ENCODE results near the gene SPAG6. TPM values are rescaled to one million over a fixed set of nuclear protein-coding genes. Genes with fewer than 3 reads are reported as not detected.
"Not testable (repeated sequence)": the region's sequence is repeated elsewhere in the genome, so short reads cannot be mapped to it uniquely, and the experiment has no call there.

SPAG6 gene
- polyA plus RNA-seq, 3 donors, result 0.11 to 0.13 TPM; not detected in 1

- H3K36me3 Mint-ChIP-seq, result no peaks in the 10 kb centered on the region
- H3K4me3 Mint-ChIP-seq, result no peak overlapping the region
- no peaks in the 10 kb centered on the region for H3K4me1 Mint-ChIP-seq
- H3K4me2 ChIP-seq (replicated peaks; ENCODE audit: extremely low read depth, low read length, poor library complexity, severe bottlenecking), result no peak overlapping the region
- no peak overlapping the region for H3K27ac ChIP-seq (ENCODE audit: low read depth in 1 of 2, low read length in 2 of 2)
- 86% methylated on average over 4 of the region's 5 CpGs for WGBS (ENCODE audit: insufficient coverage)
- H3K9me3 Mint-ChIP-seq, result no peaks in the 10 kb centered on the region
- no peaks in the 10 kb centered on the region for H3K79me2 ChIP-seq (ENCODE audit: insufficient read depth, low read length)
- no peak overlapping the region for H3K4me3 ChIP-seq (replicated peaks in 1 of 3; ENCODE audit: low read depth in 2 of 3, low read length in 3 of 3)
- intact Hi-C loops (cut with micrococcal nuclease), result no loop called here
- no peaks in the 10 kb centered on the region for H4K20me1 ChIP-seq (ENCODE audit: insufficient read depth, low read length)
- no peaks in the 10 kb centered on the region for H3K27me3 ChIP-seq (ENCODE audit: control insufficient read depth in 2 of 2, insufficient read depth in 2 of 2, low read length in 2 of 2)
- no peak overlapping the region for H2AFZ ChIP-seq (ENCODE audit: insufficient read depth, low read depth, low read length, poor library complexity, severe bottlenecking)
- no peak overlapping the region for H3K9ac ChIP-seq (ENCODE audit: insufficient read depth, low read length, poor library complexity, severe bottlenecking)
- no peaks in the 10 kb centered on the region for H3K4me1 ChIP-seq (ENCODE audit: control insufficient read depth in 1 of 2, insufficient read depth in 2 of 2, low read length in 2 of 2)
- no peak overlapping the region for H3K27ac Mint-ChIP-seq
- H3K36me3 ChIP-seq (replicated peaks in 1 of 2; ENCODE audit: control insufficient read depth in 1 of 2, insufficient read depth in 2 of 2, low read length in 2 of 2), result no peaks in the 10 kb centered on the region
- no peak for DNase-seq
- TF ChIP-seq CTCF (IDR thresholded peaks at IDR 0.05), result no peak
- H3K27me3 Mint-ChIP-seq (ENCODE audit: low read depth in 3 of 3), result peaks cover 0 to 3% (median 1%) of the 10 kb centered on the region in 3 donors
- H3K9me3 ChIP-seq (replicated peaks in 1 of 2; ENCODE audit: control insufficient read depth in 1 of 2, insufficient read depth in 1 of 2, low read length in 2 of 2), result no peaks in the 10 kb centered on the region
These were observed 46.3 kb downstream of the SPAG6 start for GRCh38 chr10:22391600-22391999.

- H3K4me1 Mint-ChIP-seq; H3K27me3 Mint-ChIP-seq (ENCODE audit: low read depth in 3 of 3); H3K4me3 ChIP-seq (replicated peaks in 1 of 3; ENCODE audit: low read depth in 2 of 3, low read length in 3 of 3); H4K20me1 ChIP-seq (ENCODE audit: insufficient read depth, low read length); H3K9ac ChIP-seq (ENCODE audit: insufficient read depth, low read length, poor library complexity, severe bottlenecking); H3K9me3 Mint-ChIP-seq; H3K9me3 ChIP-seq (replicated peaks in 1 of 2; ENCODE audit: control insufficient read depth in 1 of 2, insufficient read depth in 1 of 2, low read length in 2 of 2); H3K79me2 ChIP-seq (ENCODE audit: insufficient read depth, low read length); H2AFZ ChIP-seq (ENCODE audit: insufficient read depth, low read depth, low read length, poor library complexity, severe bottlenecking); H3K4me1 ChIP-seq (ENCODE audit: control insufficient read depth in 1 of 2, insufficient read depth in 2 of 2, low read length in 2 of 2); DNase-seq; H3K36me3 ChIP-seq (replicated peaks in 1 of 2; ENCODE audit: control insufficient read depth in 1 of 2, insufficient read depth in 2 of 2, low read length in 2 of 2); intact Hi-C loops (cut with micrococcal nuclease); H3K4me3 Mint-ChIP-seq; H3K4me2 ChIP-seq (replicated peaks; ENCODE audit: extremely low read depth, low read length, poor library complexity, severe bottlenecking); H3K27me3 ChIP-seq (ENCODE audit: control insufficient read depth in 2 of 2, insufficient read depth in 2 of 2, low read length in 2 of 2); H3K27ac ChIP-seq (ENCODE audit: low read depth in 1 of 2, low read length in 2 of 2); H3K36me3 Mint-ChIP-seq; H3K27ac Mint-ChIP-seq: not testable (repeated sequence)
- WGBS (ENCODE audit: insufficient coverage), result no CpG with 5 or more reads among the region's 2 CpGs
These were observed 50.9 kb downstream of the SPAG6 start for GRCh38 chr10:22396195-22396594.

GRCh38 chr10:22406916-22407315, 61.6 kb downstream of the SPAG6 start:
- H3K4me2 ChIP-seq (replicated peaks; ENCODE audit: extremely low read depth, low read length, poor library complexity, severe bottlenecking); H3K27me3 ChIP-seq (ENCODE audit: control insufficient read depth in 2 of 2, insufficient read depth in 2 of 2, low read length in 2 of 2); H3K79me2 ChIP-seq (ENCODE audit: insufficient read depth, low read length); H3K4me1 ChIP-seq (ENCODE audit: control insufficient read depth in 1 of 2, insufficient read depth in 2 of 2, low read length in 2 of 2); H3K36me3 ChIP-seq (replicated peaks in 1 of 2; ENCODE audit: control insufficient read depth in 1 of 2, insufficient read depth in 2 of 2, low read length in 2 of 2); H3K4me3 ChIP-seq (replicated peaks in 1 of 3; ENCODE audit: low read depth in 2 of 3, low read length in 3 of 3); H3K27ac Mint-ChIP-seq; H3K27ac ChIP-seq (ENCODE audit: low read depth in 1 of 2, low read length in 2 of 2); DNase-seq; H3K4me1 Mint-ChIP-seq; H3K9me3 ChIP-seq (replicated peaks in 1 of 2; ENCODE audit: control insufficient read depth in 1 of 2, insufficient read depth in 1 of 2, low read length in 2 of 2); H3K9ac ChIP-seq (ENCODE audit: insufficient read depth, low read length, poor library complexity, severe bottlenecking); H3K4me3 Mint-ChIP-seq; H2AFZ ChIP-seq (ENCODE audit: insufficient read depth, low read depth, low read length, poor library complexity, severe bottlenecking); H3K36me3 Mint-ChIP-seq; intact Hi-C loops (cut with micrococcal nuclease); H4K20me1 ChIP-seq (ENCODE audit: insufficient read depth, low read length); H3K27me3 Mint-ChIP-seq (ENCODE audit: low read depth in 3 of 3): not testable (repeated sequence)
- WGBS (ENCODE audit: insufficient coverage), result no CpG with 5 or more reads among the region's 5 CpGs
- peaks cover 5 to 11% (median 7%) of the 10 kb centered on the region in 7 donors for H3K9me3 Mint-ChIP-seq

Data from CD14-positive monocyte (primary cell).